ENCODE data around the gene PRR23B. TPM values are rescaled to one million over a fixed set of nuclear protein-coding genes. Genes with fewer than 3 reads are reported as not detected.

PRR23B gene
- total and polyA plus RNA-seq, 2 donors (not counting 1 experiment from before 2014, with no cell fraction given), result not detected

GRCh38 chr3:138985932-138986331 lies 34.8 kb downstream of the PRR23B start:
- TF ChIP-seq EZH2 (IDR thresholded peaks at IDR 0.05; ENCODE audit: low read length, missing control alignments) (no peak), CTCF (conservative IDR thresholded peaks at IDR 0.05 in 1 of 2, IDR thresholded peaks at IDR 0.05 in 1 of 2; ENCODE audit: low read depth in 1 of 2, low read length in 2 of 2) (no peak)
- H3K9me3 ChIP-seq (ENCODE audit: control insufficient read depth, insufficient read depth, low read depth, low read length), result no peaks in the 10 kb centered on the region
- no peaks in the 10 kb centered on the region for H3K4me1 ChIP-seq (ENCODE audit: control insufficient read depth, extremely low read depth, insufficient read depth, low read length)
- H3K9ac ChIP-seq (ENCODE audit: insufficient read depth, low read length), result no peak overlapping the region
- H3K4me3 ChIP-seq (replicated peaks in 1 of 4; ENCODE audit: control extremely low read depth in 1 of 4, insufficient read depth in 1 of 4, low read depth in 3 of 4, low read length in 4 of 4), result no peak overlapping the region
- peaks cover 6% of the 10 kb centered on the region for H3K27me3 ChIP-seq (ENCODE audit: control insufficient read depth, insufficient read depth, low read length)
- no peak overlapping the region for H3K27ac ChIP-seq (ENCODE audit: insufficient read depth, low read length)
- no peak overlapping the region for H3K4me2 ChIP-seq (ENCODE audit: extremely low read depth, insufficient read depth, low read length)
- H2AFZ ChIP-seq (ENCODE audit: low read length), result no peak overlapping the region
- no peaks in the 10 kb centered on the region for H3K79me2 ChIP-seq (ENCODE audit: control insufficient read depth, insufficient read depth, low read length)
- H4K20me1 ChIP-seq (ENCODE audit: control insufficient read depth, extremely low read depth, insufficient read depth, low read length), result no peaks in the 10 kb centered on the region
- H3K36me3 ChIP-seq (ENCODE audit: control insufficient read depth, insufficient read depth, low read length), result no peaks in the 10 kb centered on the region
- DNase-seq (ENCODE audit: low read depth in 2 of 2), result no peak

GRCh38 chr3:138984816-138985215 lies 35.9 kb downstream of the PRR23B start:
- Histone ChIP-seq H3K27ac (ENCODE audit: insufficient read depth, low read length) (no peak overlapping the region), H3K4me1 (ENCODE audit: control insufficient read depth, extremely low read depth, insufficient read depth, low read length) (no peaks in the 10 kb centered on the region), H3K36me3 (ENCODE audit: control insufficient read depth, insufficient read depth, low read length) (no peaks in the 10 kb centered on the region), H3K9ac (ENCODE audit: insufficient read depth, low read length) (no peak overlapping the region), H3K79me2 (ENCODE audit: control insufficient read depth, insufficient read depth, low read length) (no peaks in the 10 kb centered on the region), H4K20me1 (ENCODE audit: control insufficient read depth, extremely low read depth, insufficient read depth, low read length) (no peaks in the 10 kb centered on the region), H3K4me2 (ENCODE audit: extremely low read depth, insufficient read depth, low read length) (no peak overlapping the region), H2AFZ (ENCODE audit: low read length) (no peak overlapping the region), H3K4me3 (replicated peaks in 1 of 4; ENCODE audit: control extremely low read depth in 1 of 4, insufficient read depth in 1 of 4, low read depth in 3 of 4, low read length in 4 of 4) (no peak overlapping the region), H3K27me3 (ENCODE audit: control insufficient read depth, insufficient read depth, low read length) (peaks cover 6% of the 10 kb centered on the region), H3K9me3 (ENCODE audit: control insufficient read depth, insufficient read depth, low read depth, low read length) (no peaks in the 10 kb centered on the region)
- no peak for TF ChIP-seq EZH2 (IDR thresholded peaks at IDR 0.05; ENCODE audit: low read length, missing control alignments)
- no peak for TF ChIP-seq CTCF (conservative IDR thresholded peaks at IDR 0.05 in 1 of 2, IDR thresholded peaks at IDR 0.05 in 1 of 2; ENCODE audit: low read depth in 1 of 2, low read length in 2 of 2)
- no peak for DNase-seq (ENCODE audit: low read depth in 2 of 2)

GRCh38 chr3:138976047-138976446 lies 44.7 kb downstream of the PRR23B start:
- no peak overlapping the region for H2AFZ ChIP-seq (ENCODE audit: low read length)
- H3K27me3 ChIP-seq (ENCODE audit: control insufficient read depth, insufficient read depth, low read length), result peaks cover under 1% of the 10 kb centered on the region
- no peak overlapping the region for H3K9ac ChIP-seq (ENCODE audit: insufficient read depth, low read length)
- no peaks in the 10 kb centered on the region for H3K36me3 ChIP-seq (ENCODE audit: control insufficient read depth, insufficient read depth, low read length)
- no peaks in the 10 kb centered on the region for H4K20me1 ChIP-seq (ENCODE audit: control insufficient read depth, extremely low read depth, insufficient read depth, low read length)
- H3K4me1 ChIP-seq (ENCODE audit: control insufficient read depth, extremely low read depth, insufficient read depth, low read length), result no peaks in the 10 kb centered on the region
- H3K4me2 ChIP-seq (ENCODE audit: extremely low read depth, insufficient read depth, low read length), result no peak overlapping the region
- no peak for TF ChIP-seq CTCF (conservative IDR thresholded peaks at IDR 0.05 in 1 of 2, IDR thresholded peaks at IDR 0.05 in 1 of 2; ENCODE audit: low read depth in 1 of 2, low read length in 2 of 2)
- no peak for TF ChIP-seq EZH2 (IDR thresholded peaks at IDR 0.05; ENCODE audit: low read length, missing control alignments)
- H3K9me3 ChIP-seq (ENCODE audit: control insufficient read depth, insufficient read depth, low read depth, low read length), result no peaks in the 10 kb centered on the region
- no peaks in the 10 kb centered on the region for H3K79me2 ChIP-seq (ENCODE audit: control insufficient read depth, insufficient read depth, low read length)
- no peak overlapping the region for H3K27ac ChIP-seq (ENCODE audit: insufficient read depth, low read length)
- no peak overlapping the region for H3K4me3 ChIP-seq (replicated peaks in 1 of 4; ENCODE audit: control extremely low read depth in 1 of 4, insufficient read depth in 1 of 4, low read depth in 3 of 4, low read length in 4 of 4)
- no peak for DNase-seq (ENCODE audit: low read depth in 2 of 2)
